DND-41 (cell line): Measurements from ENCODE around the gene PHF14.
"Not testable (repeated sequence)": the region's sequence is repeated elsewhere in the genome, so short reads cannot be mapped to it uniquely, and the experiment has no call there.

Experiments used
- EZH2 ChIP-seq: IDR thresholded peaks from 3 replicates; pipeline ENCODE4 v1.6.1; 2012; ENCODE audit warnings: borderline replicate concordance, low read depth, mild to moderate bottlenecking, moderate library complexity, low read length, inconsistent platforms; ENCODE audit not compliant: severe bottlenecking
- TF ChIP-seq, protein P1 (sequence below): IDR thresholded peaks from 2 replicates; pipeline ENCODE4 v1.5.1; 2012; ENCODE audit warnings: borderline replicate concordance, low read length, moderate library complexity, mild to moderate bottlenecking; ENCODE audit not compliant: poor library complexity, severe bottlenecking; ENCODE audit errors: extremely low read depth

DNA sequence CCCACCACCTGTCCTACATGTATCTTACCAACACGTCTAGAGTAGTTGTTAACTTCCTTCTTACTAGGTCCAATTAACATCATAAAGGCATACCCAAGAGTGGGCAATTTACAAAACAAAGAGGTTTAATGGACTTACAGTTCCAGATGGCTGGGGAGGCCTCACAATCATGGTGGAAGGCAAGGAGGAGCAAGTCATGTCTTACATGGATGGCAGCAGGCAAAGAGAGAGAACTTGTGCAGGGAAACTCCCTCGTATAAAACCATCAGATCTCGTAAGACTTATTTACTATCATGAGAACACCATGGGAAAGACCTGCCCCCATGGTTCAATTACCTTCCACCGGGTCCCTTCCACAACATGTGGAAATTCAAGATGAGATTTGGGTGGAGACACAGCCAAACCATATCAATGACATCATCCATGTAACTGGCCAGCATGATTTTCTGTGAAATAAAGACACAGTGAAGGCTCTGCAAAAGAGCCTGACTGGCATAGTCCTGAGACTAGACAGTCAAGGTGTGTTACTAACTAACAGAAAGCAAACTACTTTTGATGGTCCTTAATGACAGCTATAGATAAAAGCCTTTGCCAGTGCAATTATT lies 22.6 kb upstream of the PHF14 start:
- TF ChIP-seq, protein P1, sequence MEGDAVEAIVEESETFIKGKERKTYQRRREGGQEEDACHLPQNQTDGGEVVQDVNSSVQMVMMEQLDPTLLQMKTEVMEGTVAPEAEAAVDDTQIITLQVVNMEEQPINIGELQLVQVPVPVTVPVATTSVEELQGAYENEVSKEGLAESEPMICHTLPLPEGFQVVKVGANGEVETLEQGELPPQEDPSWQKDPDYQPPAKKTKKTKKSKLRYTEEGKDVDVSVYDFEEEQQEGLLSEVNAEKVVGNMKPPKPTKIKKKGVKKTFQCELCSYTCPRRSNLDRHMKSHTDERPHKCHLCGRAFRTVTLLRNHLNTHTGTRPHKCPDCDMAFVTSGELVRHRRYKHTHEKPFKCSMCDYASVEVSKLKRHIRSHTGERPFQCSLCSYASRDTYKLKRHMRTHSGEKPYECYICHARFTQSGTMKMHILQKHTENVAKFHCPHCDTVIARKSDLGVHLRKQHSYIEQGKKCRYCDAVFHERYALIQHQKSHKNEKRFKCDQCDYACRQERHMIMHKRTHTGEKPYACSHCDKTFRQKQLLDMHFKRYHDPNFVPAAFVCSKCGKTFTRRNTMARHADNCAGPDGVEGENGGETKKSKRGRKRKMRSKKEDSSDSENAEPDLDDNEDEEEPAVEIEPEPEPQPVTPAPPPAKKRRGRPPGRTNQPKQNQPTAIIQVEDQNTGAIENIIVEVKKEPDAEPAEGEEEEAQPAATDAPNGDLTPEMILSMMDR, result not testable (repeated sequence)
- TF ChIP-seq EZH2, result not testable (repeated sequence)
